Activated CD4-positive, alpha-beta memory T cell treated with anti-CD3 and anti-CD28 coated beads, Interleukin-2, amount 10 ng/mL, durations not matched to agents 7 days and 5 days (primary cell): ENCODE measurements around the gene S100A9. TPM values are rescaled to one million over a fixed set of nuclear protein-coding genes. Genes with fewer than 3 reads are reported as not detected.

Experiments used
- CTCF ChIA-PET: fragments of 350-600 bp; sonication (Branson Sonifier 250); formaldehyde crosslinking; loops from one replicate; lab custom pipeline; 2021; ENCODE audit warnings: antibody characterized with exemption, inconsistent platforms; lab: Charles Lee
- POLR2A ChIA-PET: fragments of 350-600 bp; sonication (Branson Sonifier 250); formaldehyde crosslinking; loops from one replicate; lab custom pipeline; 2021; ENCODE audit warnings: antibody characterized with exemption; lab: Charles Lee
- DNase-seq: peaks from one replicate; pipeline ENCODE4 v3.0.0-alpha.2; 2020
- H3K27ac Mint-ChIP-seq: one replicate; pipeline ENCODE4 v1.8.0; 2021; ENCODE audit warnings: mild to moderate bottlenecking, mixed read lengths
- H3K27me3 Mint-ChIP-seq: one replicate; pipeline ENCODE4 v1.8.0; 2021; ENCODE audit warnings: mixed read lengths
- H3K36me3 Mint-ChIP-seq: one replicate; pipeline ENCODE4 v1.8.0; 2021; ENCODE audit warnings: low read depth, mixed read lengths
- H3K4me1 Mint-ChIP-seq: one replicate; pipeline ENCODE4 v1.8.0; 2021; ENCODE audit warnings: mixed read lengths
- H3K4me3 Mint-ChIP-seq: one replicate; pipeline ENCODE4 v1.8.0; 2021; ENCODE audit warnings: mild to moderate bottlenecking, mixed read lengths
- H3K9me3 Mint-ChIP-seq: one replicate; pipeline ENCODE4 v1.8.0; 2021; ENCODE audit warnings: mixed read lengths
- total RNA-seq, 2 experiments: library from RNA; stranded (reverse); gene quantifications; one replicate each; pipeline ENCODE4 v1.2.3, GENCODE V29; 2021

Gene S100A9
- total RNA-seq, 2 experiments from 2014 or later = 0.55 TPM; not detected in 1

DNA sequence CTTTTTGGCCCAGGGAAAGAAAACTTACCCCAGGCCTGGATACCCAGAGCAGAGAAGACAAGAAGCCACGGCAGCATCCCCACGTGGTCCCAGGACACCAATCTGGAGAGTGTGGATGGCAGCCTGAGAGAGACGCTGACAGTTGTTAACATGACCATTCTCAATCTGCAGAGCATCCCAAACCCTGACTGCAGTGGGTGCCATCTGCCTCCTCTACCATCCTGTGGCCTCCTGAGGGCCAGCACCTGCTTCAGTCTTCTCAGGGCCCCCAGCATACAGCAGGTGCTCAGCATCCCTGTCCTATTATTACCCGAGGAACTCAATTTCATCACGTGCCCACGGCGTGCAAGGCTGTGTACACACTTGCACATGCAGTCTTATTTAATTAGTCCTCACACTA is 9.8 kb upstream of the S100A9 start:
- H3K27ac Mint-ChIP-seq = no peak overlapping the region
- ChIA-PET POLR2A (no interaction called here), CTCF (no interaction called here)
- no peaks in the 10 kb centered on the region for H3K36me3 Mint-ChIP-seq
- H3K27me3 Mint-ChIP-seq = peaks cover 30% of the 10 kb centered on the region
- H3K4me3 Mint-ChIP-seq = no peak overlapping the region
- peaks cover 20% of the 10 kb centered on the region for H3K4me1 Mint-ChIP-seq
- no peaks in the 10 kb centered on the region for H3K9me3 Mint-ChIP-seq
- no peak for DNase-seq

DNA sequence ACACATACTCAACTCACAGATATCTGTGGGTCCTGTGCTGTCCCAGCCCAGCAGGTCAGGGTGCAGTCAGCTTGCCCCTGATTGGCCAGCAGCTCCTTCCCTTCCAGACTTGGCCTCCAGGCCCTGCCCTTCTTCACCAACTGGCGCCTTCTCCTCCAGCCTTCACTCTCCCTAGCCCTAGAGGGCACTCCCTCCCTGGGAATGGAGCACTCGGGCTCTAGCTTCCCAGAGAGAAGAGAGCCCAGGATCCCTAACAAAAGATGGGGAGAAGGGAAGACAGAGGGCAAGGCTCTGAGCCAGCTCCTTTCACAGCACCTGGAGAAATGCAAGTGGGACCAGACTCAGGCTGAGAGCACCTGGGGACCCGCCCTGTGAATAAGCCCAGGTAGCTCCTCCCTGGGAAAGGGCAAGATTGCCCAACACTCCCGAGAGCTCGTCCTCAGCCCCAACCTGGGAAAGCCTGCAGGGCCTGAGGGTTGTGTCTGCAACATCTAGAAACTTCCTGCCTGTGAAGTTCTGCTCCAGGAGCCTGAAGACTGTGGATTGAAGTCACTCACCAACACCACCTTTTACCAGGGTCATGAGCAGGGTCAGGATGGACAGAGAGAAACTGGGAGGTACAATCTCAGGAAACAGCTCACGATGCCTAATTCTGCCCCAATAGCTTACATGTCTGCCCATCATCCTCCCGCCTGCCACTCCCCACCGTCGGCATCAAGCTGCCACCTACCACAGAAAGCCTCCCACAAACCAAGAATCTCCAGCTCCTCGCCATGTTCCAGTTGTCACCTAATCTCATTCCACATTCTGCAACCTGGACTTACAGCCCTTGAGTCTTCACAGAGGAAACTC is 8.9 kb upstream of the S100A9 start, which contains the start of gene PGLYRP4:
TSS of gene PGLYRP4 (minus strand) at position 331 of the 852 bp plus-strand sequence. CDS start 909 bp downstream, outside the sequence.
- Mint-ChIP-seq H3K9me3 (no peaks in the 10 kb centered on the region), H3K36me3 (no peaks in the 10 kb centered on the region), H3K4me3 (no peak within 1 kb of the TSS), H3K27ac (no peak within 1 kb of the TSS), H3K27me3 (peaks cover 29% of the 10 kb centered on the region), H3K4me1 (peaks cover 17% of the 10 kb centered on the region)
- DNase-seq = no peak
- CTCF ChIA-PET = interaction anchor here (1.5 kb wide), 1 partner anchor 146 kb away, joined by 6 read pairs; no protein-coding TSS in a partner anchor
- POLR2A ChIA-PET = no interaction called here

DNA sequence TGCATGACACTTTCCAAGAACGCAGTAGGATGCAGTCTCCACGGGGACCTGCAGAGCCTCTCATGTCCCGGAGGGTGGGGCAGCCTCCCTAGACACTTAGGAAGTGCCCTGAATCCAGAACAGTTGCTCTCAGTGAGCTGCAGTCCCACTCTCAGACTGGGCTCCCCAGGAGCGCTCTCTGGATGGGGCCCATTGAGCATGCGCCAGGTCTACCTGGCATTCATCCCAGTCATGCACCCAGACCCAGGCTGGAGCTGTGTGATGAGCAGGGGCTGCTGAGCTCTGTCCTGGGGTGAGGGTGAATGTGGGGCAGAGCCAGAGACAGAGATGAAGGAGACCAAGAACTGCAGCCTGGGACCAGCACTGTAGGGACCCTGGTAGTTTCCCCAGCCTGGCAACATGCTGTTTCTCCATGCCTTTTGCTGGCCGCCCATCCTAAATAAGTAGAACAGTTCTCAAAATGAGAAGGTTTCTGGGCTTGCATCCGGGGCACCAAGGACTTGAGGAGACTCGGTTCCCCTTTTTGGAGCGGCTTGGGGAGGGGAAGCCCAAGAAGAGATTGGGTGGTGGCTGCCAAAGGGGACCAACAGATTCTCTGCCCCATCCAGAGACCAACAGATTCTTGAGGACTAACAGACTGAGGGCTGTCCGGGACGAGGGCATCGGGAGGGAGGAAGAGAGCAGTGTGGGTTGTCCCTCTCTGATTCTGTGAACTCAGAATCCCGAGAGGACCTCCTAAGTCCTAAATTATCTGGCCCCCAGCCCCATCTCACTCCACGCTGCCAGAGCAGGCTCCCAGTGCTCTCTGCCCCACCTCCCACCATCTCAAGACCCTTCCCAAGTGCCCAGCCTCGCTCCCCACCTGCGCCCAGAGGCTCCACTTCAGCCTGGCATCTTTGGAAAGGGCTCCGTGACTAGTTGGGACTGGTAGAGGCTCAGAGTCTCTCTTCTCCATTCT is 8.0 kb upstream of the S100A9 start:
- Mint-ChIP-seq H3K27me3 (peaks cover 29% of the 10 kb centered on the region), H3K27ac (no peak overlapping the region), H3K4me1 (peaks cover 13% of the 10 kb centered on the region), H3K9me3 (no peaks in the 10 kb centered on the region), H3K4me3 (no peak overlapping the region), H3K36me3 (no peaks in the 10 kb centered on the region)
- ChIA-PET CTCF (interaction anchor here (1.5 kb wide), 1 partner anchor 145 kb away, joined by 6 read pairs; no protein-coding TSS in a partner anchor), POLR2A (no interaction called here)
- no peak for DNase-seq

DNA sequence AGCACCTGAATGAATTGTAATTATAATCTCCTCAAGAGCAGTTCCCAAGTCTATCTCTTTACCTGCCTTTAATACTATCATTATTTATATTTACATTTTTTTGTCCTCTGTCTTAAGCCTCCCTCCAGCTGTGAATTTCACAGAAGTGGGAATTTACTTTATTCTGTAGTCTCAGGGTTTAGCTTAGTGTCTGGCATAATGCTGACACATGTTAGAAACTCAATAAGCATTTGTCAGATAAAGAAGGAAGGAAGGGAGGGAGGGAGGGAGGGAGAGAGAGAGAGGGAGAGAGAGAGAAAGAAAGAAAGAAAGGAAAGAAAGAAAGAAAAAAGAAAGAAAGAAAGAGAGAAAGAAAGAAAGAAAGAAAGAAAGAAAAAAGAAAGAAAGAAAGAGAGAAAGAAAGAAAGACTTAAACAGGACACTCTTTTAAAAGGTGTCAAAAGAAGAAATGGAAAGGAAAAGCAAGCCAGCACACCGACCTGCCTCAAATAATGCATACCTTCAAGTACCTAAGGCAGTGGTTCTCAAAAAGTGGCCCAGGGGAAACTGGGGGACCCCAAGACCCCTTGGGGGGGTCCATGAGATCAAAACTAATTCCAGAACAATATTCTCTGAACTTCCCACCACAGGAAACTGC is 7.2 kb upstream of the S100A9 start:
- POLR2A ChIA-PET = no interaction called here
- no peaks in the 10 kb centered on the region for H3K36me3 Mint-ChIP-seq
- no peak for DNase-seq

DNA sequence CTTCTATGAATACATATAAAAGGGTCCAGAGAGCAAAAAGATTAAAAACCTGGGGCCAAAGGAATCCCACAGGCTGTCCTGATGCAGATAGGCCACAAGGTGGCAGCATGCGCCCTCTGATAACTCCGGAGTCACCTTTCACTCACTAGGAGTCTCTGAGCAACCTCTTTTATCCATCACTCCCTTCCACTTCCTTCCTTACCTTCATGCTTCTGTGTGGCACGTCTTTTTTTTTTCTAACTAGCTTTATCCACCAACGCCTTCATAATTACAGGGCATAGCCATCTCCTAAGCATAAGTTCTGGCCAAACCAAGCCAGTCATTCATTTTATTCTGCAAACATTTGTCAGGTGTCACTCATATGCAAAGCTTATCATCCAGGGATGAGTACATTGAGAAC is 5.1 kb upstream of the S100A9 start:
- Mint-ChIP-seq H3K4me1 (peaks cover 4% of the 10 kb centered on the region), H3K27me3 (peaks cover 17% of the 10 kb centered on the region), H3K36me3 (no peaks in the 10 kb centered on the region), H3K9me3 (no peaks in the 10 kb centered on the region), H3K4me3 (no peak overlapping the region), H3K27ac (no peak overlapping the region)
- peak; percentile 71 for DNase-seq
- ChIA-PET CTCF (interaction anchor here (0.6 to 4.3 kb wide), 8 partner anchors 10 to 149 kb away, joined by 3 to 71 read pairs (median 6); no protein-coding TSS in a partner anchor), POLR2A (interaction anchor here (0.9 kb wide), 1 partner anchor 10 kb away, joined by 3 read pairs; no protein-coding TSS in a partner anchor)

More for the DNA sequence above, 7.2 kb upstream of the S100A9 start:
- Mint-ChIP-seq H3K4me1 (peaks cover 11% of the 10 kb centered on the region), H3K4me3 (no peak overlapping the region), H3K27ac (no peak overlapping the region), H3K27me3 (peaks cover 29% of the 10 kb centered on the region), H3K9me3 (no peaks in the 10 kb centered on the region)
- CTCF ChIA-PET = interaction anchor here (4.3 kb wide), 1 partner anchor 144 kb away, joined by 71 read pairs; no protein-coding TSS in a partner anchor

DNA sequence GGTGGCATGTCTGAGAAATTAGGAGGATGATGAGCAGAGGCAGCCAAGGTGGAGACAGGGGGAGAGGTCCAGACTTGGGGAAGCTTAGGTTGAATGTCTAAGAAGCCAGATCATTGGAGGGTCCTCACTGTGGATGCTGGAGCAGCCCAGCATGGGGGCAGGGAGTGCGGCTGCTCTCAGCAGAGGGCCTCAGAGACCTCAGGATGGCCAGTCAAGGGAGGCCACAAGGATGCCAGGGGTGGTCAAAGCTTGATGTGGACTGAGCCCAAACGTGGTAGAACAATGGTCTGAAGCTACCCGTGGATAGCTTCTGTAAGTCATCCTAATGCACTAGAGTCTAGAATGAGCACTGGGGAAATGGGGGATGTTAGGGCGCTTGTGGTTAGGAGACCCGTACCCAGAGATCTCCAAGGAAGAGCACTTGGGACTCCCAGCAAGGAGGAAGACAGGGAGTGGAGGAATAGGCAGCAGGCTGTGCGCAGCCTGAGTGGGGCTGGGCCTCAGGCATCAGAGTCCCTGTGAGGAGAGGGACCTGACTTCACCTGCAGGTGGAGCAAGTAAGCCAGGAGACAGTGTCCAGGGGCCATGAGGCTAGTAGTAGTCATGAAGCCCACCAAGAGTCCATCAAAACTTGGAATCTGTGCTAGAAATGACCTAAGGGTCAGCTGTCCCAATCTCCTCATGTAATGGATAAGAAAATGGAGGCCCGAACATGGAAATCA is 4.3 kb upstream of the S100A9 start:
- Mint-ChIP-seq H3K4me3 (no peak overlapping the region), H3K9me3 (no peaks in the 10 kb centered on the region), H3K27ac (no peak overlapping the region), H3K4me1 (peaks cover 10% of the 10 kb centered on the region), H3K27me3 (peaks cover 14% of the 10 kb centered on the region), H3K36me3 (no peaks in the 10 kb centered on the region)
- CTCF ChIA-PET = interaction anchor here (0.6 to 4.3 kb wide), 9 partner anchors 10 to 262 kb away, joined by 3 to 71 read pairs (median 4); partner anchors contain the start of gene S100A14
- DNase-seq = no peak
- POLR2A ChIA-PET = interaction anchor here (0.9 kb wide), 1 partner anchor 9 kb away, joined by 3 read pairs; no protein-coding TSS in a partner anchor

DNA sequence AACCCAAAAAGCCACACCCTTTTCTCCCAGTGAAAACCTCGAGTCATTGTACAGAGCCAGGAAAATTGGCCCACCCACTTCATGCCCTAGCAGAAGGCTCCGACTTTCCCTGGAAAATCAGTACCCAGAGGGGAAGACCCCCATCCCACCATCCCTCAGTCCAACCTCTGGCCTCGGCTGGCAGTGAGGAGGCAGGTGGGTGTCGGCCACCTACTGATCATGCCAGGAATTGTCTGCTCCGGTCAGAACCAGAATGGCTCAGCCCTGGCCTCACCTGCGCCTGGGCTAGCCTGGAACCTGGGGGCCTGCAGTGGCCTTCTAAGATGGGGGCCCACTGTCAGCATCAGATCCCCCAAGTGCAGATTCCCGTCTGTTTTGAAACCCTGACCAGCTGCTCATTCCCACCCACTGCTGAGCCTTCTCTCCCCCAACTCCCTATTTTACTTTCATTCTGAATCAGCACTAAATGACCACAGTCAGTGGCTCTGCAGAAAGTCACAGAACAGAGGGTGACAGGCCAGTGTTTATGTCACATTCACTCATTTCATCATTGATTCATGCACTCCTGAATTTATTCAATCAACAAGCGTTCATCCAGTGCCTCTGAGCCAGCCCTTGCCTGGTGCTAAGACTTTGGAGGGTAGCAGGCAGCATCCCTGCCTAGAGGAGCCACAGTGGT is 3.0 kb upstream of the S100A9 start:
- peaks cover 10% of the 10 kb centered on the region for H3K4me1 Mint-ChIP-seq
- POLR2A ChIA-PET = no interaction called here
- peaks cover 9% of the 10 kb centered on the region for H3K27me3 Mint-ChIP-seq
- no peaks in the 10 kb centered on the region for H3K36me3 Mint-ChIP-seq
- CTCF ChIA-PET = interaction anchor here (1.3 to 4.3 kb wide), 5 partner anchors 53 to 140 kb away, joined by 4 to 71 read pairs (median 11); no protein-coding TSS in a partner anchor
- no peak for DNase-seq
- no peak overlapping the region for H3K27ac Mint-ChIP-seq
- H3K9me3 Mint-ChIP-seq = no peaks in the 10 kb centered on the region
- H3K4me3 Mint-ChIP-seq = no peak overlapping the region

- H3K4me1 Mint-ChIP-seq = peaks cover 10% of the 10 kb centered on the region
These were observed 2.1 kb upstream of the S100A9 start for GRCh38 chr1:153355445-153356071.

GRCh38 chr1:153356392-153357075 is 1.1 kb upstream of the S100A9 start:
- H3K27ac Mint-ChIP-seq = no peak overlapping the region
- H3K36me3 Mint-ChIP-seq = no peaks in the 10 kb centered on the region
- CTCF ChIA-PET = interaction anchor here (1.3 to 2.2 kb wide), 4 partner anchors 8 to 138 kb away, joined by 5 to 24 read pairs (median 12); no protein-coding TSS in a partner anchor
- H3K27me3 Mint-ChIP-seq = peaks cover 2% of the 10 kb centered on the region
- H3K4me3 Mint-ChIP-seq = no peak overlapping the region
- peaks cover 10% of the 10 kb centered on the region for H3K4me1 Mint-ChIP-seq
- no peak for DNase-seq
- POLR2A ChIA-PET = no interaction called here
- no peaks in the 10 kb centered on the region for H3K9me3 Mint-ChIP-seq

More at GRCh38 chr1:153355445-153356071, 2.1 kb upstream of the S100A9 start:
- CTCF ChIA-PET = interaction anchor here (1.3 to 1.9 kb wide), 4 partner anchors 8 to 139 kb away, joined by 4 to 24 read pairs (median 6); no protein-coding TSS in a partner anchor
- H3K27me3 Mint-ChIP-seq = peaks cover 7% of the 10 kb centered on the region
- no peak overlapping the region for H3K4me3 Mint-ChIP-seq
- POLR2A ChIA-PET = no interaction called here
- H3K27ac Mint-ChIP-seq = no peak overlapping the region
- DNase-seq = peak; percentile 49
- H3K9me3 Mint-ChIP-seq = no peaks in the 10 kb centered on the region
- H3K36me3 Mint-ChIP-seq = no peaks in the 10 kb centered on the region

DNA sequence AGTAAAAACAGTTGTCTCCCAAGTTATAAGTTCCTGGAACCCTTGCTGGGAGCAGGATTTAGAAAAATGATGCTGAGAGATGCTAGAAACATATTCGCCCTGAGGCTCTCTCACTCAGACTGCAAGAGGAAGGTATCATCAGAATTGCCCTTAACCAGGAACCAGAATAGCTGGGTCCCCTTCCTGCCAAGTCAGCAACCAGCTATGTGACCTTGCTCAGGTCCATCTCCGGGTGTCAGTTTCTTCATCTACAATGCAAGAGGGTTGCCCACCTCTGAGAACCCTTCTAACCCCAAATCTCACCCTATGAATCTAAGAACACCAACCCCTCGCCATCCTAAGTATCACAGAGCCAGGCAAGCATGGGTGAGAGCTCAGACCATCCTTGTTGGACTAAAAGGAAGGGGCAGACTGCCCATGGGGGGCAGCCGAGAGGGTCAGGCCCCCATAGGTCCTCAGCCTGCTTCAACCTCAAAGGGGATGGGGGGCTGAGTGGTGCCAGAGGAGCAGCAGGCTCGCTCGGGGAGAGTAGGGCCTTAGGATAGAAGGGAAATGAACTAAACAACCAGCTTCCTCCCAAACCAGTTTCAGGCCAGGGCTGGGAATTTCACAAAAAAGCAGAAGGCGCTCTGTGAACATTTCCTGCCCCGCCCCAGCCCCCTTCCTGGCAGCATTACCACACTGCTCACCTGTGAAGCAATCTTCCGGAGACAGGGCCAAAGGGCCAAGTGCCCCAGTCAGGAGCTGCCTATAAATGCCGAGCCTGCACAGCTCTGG is 390 bp upstream of the S100A9 start:
- DNase-seq = no peak
- ChIA-PET POLR2A (no interaction called here), CTCF (interaction anchor here (2.2 kb wide), 1 partner anchor 137 kb away, joined by 16 read pairs; no protein-coding TSS in a partner anchor)
- H3K27ac Mint-ChIP-seq = no peak overlapping the region
- no peak overlapping the region for H3K4me3 Mint-ChIP-seq
- H3K9me3 Mint-ChIP-seq = no peaks in the 10 kb centered on the region
- H3K27me3 Mint-ChIP-seq = peaks cover 2% of the 10 kb centered on the region
- no peaks in the 10 kb centered on the region for H3K36me3 Mint-ChIP-seq
- H3K4me1 Mint-ChIP-seq = peaks cover 10% of the 10 kb centered on the region
